GM18870 (cell line): ENCODE measurements around the gene EIF5AL1.
A peak's percentile ranks its signal among the peaks of the same experiment; 100 is the strongest.
"Not testable (repeated sequence)": the region's sequence is repeated elsewhere in the genome, so short reads cannot be mapped to it uniquely, and the experiment has no call there.

Source experiments
- ATAC-seq: cut with Tn5 transposase; IDR thresholded peaks from one replicate; pipeline ENCODE4 v1.9.1; 2021; ENCODE audit warnings: moderate library complexity; ENCODE audit not compliant: unreplicated experiment

The EIF5AL1 gene

DNA sequence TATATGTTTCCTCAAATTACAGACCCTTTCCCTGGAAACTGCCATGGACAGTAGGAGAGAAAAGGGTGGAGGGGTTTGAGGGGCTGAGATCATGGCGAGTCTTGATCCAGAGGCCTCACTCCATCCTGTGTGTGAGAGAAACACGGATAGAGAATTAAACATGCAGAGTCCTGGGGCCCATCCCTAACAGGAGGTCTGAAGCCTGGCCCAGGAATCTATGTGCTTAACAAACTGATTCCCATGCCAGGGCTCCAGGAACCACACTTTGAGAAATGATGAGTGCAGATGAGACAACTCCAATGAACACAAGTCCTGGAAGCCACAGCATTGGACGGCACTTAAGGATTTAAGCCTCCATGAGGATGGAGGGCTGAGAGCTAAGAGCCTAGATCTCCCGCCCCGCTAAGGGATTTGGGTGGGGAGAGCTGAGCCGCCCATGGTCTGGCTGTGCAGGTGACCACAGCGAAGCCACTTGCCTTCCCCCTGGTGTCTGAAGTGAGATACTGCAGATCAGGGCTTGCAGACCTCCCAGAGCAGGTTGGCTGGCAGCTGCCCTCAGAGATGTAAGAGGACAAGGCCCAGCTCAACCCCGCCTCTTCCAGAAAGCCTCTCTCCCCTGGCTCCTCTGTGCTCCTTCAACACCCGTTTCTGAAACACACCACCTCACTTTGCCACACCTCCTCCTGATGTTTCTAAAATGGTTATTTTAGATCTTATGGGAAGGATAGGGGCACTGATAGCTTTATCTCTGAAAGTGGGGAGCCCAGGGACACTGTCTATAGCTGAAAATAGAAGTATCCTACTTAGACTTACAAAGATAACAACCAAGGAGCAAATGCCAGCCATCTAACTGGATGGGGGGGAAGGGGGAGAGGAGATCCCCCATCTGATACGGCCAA, 24.8 kb upstream of the EIF5AL1 start:
- ATAC-seq, result peak; percentile 72

- no peak for ATAC-seq
These were observed 24.0 kb upstream of the EIF5AL1 start for GRCh38 chr10:79488336-79488735.

- ATAC-seq, result no peak
These were observed 23.5 kb upstream of the EIF5AL1 start for GRCh38 chr10:79488870-79489269.

GRCh38 chr10:79490400-79491142, 21.8 kb upstream of the EIF5AL1 start:
- ATAC-seq, result no peak

- ATAC-seq, result no peak
These were observed 21.0 kb upstream of the EIF5AL1 start for GRCh38 chr10:79491143-79491835.

DNA sequence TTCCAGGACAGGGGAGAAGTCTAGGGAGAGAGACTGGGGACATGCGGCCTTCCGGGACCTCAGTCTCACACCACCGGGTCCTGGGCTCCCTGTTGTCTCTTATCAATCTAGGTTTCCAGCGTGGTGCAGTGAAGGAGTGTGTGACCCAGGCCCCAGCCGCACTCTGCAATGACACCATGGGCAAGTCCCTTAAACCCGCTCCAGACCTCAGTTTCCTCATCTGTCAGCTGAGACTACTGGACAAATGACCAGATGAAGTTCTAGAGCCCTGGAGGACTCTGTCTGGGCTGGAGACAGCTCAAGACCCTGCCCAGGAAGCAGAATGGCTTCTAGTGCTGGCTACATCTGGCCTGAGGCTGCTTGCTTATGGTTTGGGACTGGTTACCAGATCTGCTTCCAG, 20.1 kb upstream of the EIF5AL1 start:
- no peak for ATAC-seq

DNA sequence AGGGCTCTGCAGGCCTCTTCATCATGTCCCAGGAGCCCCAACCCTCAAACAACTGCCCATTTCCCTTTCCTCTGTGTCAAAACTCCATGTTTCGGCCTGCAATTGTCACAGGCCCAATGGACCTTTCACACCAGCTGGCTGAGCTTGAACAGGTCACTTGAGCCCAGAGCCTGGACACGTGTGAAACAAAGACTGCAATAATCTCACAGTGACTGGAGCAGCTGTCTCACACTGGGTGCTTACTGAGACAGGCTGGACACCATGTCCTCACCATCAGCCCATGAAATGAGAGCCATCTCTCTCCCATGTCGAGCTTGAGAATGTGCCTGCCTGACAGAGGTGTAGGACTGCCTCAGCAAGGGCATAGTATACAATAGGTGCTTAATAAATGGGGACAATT, 19.5 kb upstream of the EIF5AL1 start:
- no peak for ATAC-seq

GRCh38 chr10:79493806-79494205, 18.5 kb upstream of the EIF5AL1 start:
- ATAC-seq, result no peak

GRCh38 chr10:79494871-79495705, 17.2 kb upstream of the EIF5AL1 start:
- ATAC-seq, result no peak

- no peak for ATAC-seq
These were observed 16.5 kb upstream of the EIF5AL1 start for GRCh38 chr10:79495791-79496190.

- no peak for ATAC-seq
These were observed 15.4 kb upstream of the EIF5AL1 start for GRCh38 chr10:79496896-79497295.

DNA sequence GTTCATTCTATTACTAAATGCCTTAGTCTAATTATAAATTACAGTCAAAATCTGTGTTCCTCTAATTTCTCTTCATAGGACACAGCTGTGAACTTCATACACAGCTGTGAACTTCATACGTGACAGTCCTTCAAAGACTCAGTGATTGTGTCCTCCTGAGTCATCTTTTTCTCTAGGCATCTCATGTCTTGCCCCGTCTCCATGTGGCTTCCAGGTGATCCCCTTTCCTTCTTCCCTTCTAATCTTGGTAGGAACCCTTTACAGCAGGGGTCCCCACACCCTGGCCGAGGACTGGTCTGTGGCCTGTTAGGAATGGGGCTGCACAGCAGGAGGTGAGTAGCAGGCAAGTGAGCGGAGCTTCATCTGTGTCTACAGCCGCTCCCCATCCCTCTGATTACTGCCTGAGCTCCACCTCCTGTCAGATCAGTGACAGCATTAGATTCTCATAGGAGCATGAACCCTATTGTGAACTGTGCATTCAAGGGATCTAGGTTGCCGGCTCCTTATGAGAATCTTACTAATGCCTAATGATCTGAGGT, 14.0 kb upstream of the EIF5AL1 start:
- no peak for ATAC-seq

DNA sequence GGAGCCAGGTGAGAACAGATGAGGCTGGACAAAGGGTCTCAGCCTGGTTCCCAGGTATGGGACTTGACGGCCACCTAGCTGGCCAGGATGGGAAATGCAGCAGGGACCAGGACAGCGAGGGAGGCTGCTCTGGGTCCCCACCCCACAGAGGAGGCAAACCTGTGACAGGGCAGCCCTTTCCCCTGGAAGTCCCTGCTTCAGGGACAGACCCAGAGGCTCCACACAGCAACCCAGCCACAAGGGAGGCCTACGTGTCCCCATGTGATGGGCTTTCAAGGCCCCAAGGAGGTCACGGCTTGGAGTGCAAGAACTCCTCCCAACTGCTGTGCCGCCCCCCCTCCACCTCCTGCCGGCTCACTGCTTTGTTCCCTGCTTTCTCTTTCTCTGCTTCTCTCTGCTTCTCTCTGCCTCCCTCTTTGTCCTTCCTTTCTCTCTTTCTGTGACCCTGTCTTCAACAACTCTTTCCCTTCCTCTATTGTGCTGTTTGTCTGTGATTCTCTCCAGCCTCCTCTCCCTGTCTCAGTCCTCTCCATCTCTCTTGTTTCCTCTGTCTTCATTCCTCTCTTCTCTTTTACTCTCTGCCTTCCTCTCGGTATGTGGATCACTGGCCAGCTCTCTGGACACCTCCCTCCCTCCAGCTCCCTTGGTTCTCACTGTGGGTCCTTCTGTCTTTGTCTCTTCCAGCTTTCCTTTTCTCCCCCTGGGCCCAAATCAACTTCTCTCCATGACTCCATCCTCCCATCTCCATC, 9.6 kb upstream of the EIF5AL1 start:
- ATAC-seq, result no peak

DNA sequence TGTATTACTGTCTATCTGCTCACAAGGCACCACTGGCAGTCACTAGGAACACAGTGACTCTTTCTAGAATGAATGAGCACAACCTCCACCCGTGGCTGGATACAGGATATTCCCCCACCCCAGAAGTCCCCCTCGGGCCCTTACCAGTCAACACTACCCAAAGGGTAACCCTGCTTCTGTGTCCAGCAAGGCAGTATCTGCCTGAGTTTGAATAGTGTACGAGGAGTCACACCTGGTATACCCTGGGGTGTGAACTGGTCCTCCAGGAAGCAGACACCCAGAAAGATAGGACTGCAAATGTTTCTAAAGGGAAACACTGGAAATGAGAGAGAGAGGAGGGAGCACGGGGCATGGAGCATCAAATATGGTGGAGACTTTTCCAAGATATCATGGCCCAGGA, 8.5 kb upstream of the EIF5AL1 start:
- ATAC-seq, result not testable (repeated sequence)

GRCh38 chr10:79504483-79504882, 7.8 kb upstream of the EIF5AL1 start:
- ATAC-seq, result not testable (repeated sequence)

DNA sequence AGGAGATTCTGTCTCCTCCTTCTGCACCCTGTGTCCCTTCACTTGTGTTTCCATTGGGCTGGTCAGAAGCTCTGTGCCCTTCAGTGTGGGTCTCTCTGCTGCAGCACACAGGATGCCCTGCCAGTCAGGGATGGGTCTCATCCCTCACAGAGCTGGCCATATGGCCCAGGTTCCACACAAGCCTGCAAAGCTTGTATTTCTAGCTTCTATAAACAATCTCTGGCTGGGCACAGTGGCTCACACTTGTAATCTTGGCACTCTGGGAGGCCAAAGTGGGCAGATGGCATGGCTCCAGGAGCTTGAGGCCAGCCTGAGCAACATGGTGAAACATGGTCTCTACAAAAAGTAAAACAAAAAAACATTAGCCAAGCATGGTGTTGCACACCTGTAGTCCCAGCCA, 7.0 kb upstream of the EIF5AL1 start:
- not testable (repeated sequence) for ATAC-seq

- ATAC-seq, result no peak
These were observed 6.5 kb upstream of the EIF5AL1 start for GRCh38 chr10:79505829-79506228.

DNA sequence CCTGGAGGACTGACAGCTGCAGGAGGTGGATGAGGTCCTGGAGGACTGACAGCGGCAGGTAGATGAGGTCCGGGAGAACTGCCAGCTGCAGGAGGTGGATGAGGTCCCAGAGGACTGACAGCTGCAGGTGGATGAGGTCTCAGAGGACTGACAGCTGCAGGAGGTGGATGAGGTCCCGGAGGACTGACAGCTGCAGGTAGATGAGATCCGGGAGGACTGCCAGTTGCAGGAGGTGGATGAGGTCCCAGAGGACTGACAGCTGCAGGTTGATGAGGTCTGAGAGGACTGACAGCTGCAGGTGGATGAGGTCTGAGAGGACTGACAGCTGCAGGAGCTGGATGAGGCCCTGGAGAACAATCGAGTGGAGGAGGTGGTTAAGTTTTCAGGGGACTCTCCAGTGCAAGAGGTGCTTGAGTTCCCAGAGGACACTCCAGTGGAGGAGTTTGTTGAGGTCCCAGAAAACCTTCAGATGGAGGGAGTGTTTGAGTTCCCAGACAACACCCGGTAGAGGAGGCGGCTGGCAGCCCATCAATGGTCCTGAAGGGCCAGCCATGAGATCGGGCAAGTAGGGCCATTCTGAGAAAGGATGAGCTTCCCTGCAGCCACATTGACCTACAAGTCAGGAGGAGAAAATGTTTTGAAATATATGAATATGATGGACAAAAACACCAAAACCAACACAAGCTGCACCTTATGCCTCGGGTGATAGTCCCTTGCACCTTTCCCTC, 4.7 kb upstream of the EIF5AL1 start:
- ATAC-seq, result no peak

- ATAC-seq, result not testable (repeated sequence)
These were observed 4.1 kb upstream of the EIF5AL1 start for GRCh38 chr10:79508245-79508644.
